ENCODE measurements around the gene FITM1.
"Not testable (repeated sequence)": the region's sequence is repeated elsewhere in the genome, so short reads cannot be mapped to it uniquely, and the experiment has no call there.

The FITM1 gene

GRCh38 chr14:24098229-24098926 is 32.1 kb upstream of the FITM1 start:
- DNase-seq (ENCODE audit: low read depth, low spot score), result no peak

- DNase-seq (ENCODE audit: low read depth, low spot score), result no peak
Observed at GRCh38 chr14:24098927-24099813, 31.3 kb upstream of the FITM1 start.

- DNase-seq (ENCODE audit: low read depth, low spot score), result no peak
Observed at GRCh38 chr14:24100197-24100981, 30.1 kb upstream of the FITM1 start.

GRCh38 chr14:24100982-24101494 is 29.4 kb upstream of the FITM1 start:
- no peak for DNase-seq (ENCODE audit: low read depth, low spot score)

- DNase-seq (ENCODE audit: low read depth, low spot score), result no peak
Observed at GRCh38 chr14:24102357-24103048, 28.0 kb upstream of the FITM1 start.

- DNase-seq (ENCODE audit: low read depth, low spot score), result no peak
Observed at GRCh38 chr14:24103451-24103850, 27.0 kb upstream of the FITM1 start.

GRCh38 chr14:24105609-24106239 is 24.7 kb upstream of the FITM1 start:
- DNase-seq (ENCODE audit: low read depth, low spot score), result not testable (repeated sequence)

GRCh38 chr14:24106672-24107271 is 23.7 kb upstream of the FITM1 start:
- no peak for DNase-seq (ENCODE audit: low read depth, low spot score)

GRCh38 chr14:24108336-24108874 is 22.1 kb upstream of the FITM1 start:
- DNase-seq (ENCODE audit: low read depth, low spot score), result no peak

- no peak for DNase-seq (ENCODE audit: low read depth, low spot score)
Observed at GRCh38 chr14:24110060-24110459, 20.4 kb upstream of the FITM1 start.

- DNase-seq (ENCODE audit: low read depth, low spot score), result no peak
Observed at GRCh38 chr14:24110523-24110922, 19.9 kb upstream of the FITM1 start.

- no peak for DNase-seq (ENCODE audit: low read depth, low spot score)
Observed at GRCh38 chr14:24113379-24113800, 17.1 kb upstream of the FITM1 start.

- peak; percentile 66 for DNase-seq (ENCODE audit: low read depth, low spot score)
Observed at GRCh38 chr14:24113801-24114531, 16.5 kb upstream of the FITM1 start.

GRCh38 chr14:24114532-24115421 is 15.7 kb upstream of the FITM1 start, which contains the start of the genes DCAF11 and NRL:
DCAF11 (plus strand) TSS chr14:24114777; CDS start chr14:24115595, 818 bp downstream.
NRL (minus strand) TSS chr14:24114949; CDS start chr14:24082848, 32,101 bp downstream.
- DNase-seq (ENCODE audit: low read depth, low spot score), result peak; percentile 97

GRCh38 chr14:24115422-24116127 is 14.9 kb upstream of the FITM1 start:
- no peak for DNase-seq (ENCODE audit: low read depth, low spot score)

GRCh38 chr14:24116128-24116814 is 14.2 kb upstream of the FITM1 start:
- DNase-seq (ENCODE audit: low read depth, low spot score), result no peak

GRCh38 chr14:24117179-24117578 is 13.3 kb upstream of the FITM1 start:
- DNase-seq (ENCODE audit: low read depth, low spot score), result no peak

Measured in activated CD4-positive, CD25-positive, alpha-beta regulatory T cell treated with anti-CD3 and anti-CD28 coated beads, Interleukin-2, amount 50 U/mL, for 16 hours (primary cell).